MM.1S (cell line): ENCODE data around the gene RHOT2.

Source experiments
- DNase-seq: peaks from one replicate; pipeline ENCODE4 v3.0.0-alpha.2; 2015
- H2AFZ ChIP-seq: fragments of 300-600 bp; sonication (generic); 2 replicates; pipeline ENCODE4 v1.6.0; 2016; ENCODE audit warnings: antibody characterized with exemption, low read length
- H3F3A ChIP-seq: fragments of 300-600 bp; sonication (generic); 2 replicates; pipeline ENCODE4 v1.6.1; 2016; ENCODE audit warnings: mild to moderate bottlenecking, antibody characterized with exemption, low read length, moderate library complexity, mixed read lengths; ENCODE audit not compliant: insufficient read depth
- H3K27ac ChIP-seq: fragments of 300-600 bp; sonication (generic); 2 replicates; pipeline ENCODE4 v1.5.1; 2016; ENCODE audit warnings: mild to moderate bottlenecking, low read length
- H3K27me3 ChIP-seq: fragments of 300-600 bp; sonication (generic); replicated peaks from 2 replicates; pipeline ENCODE4 v1.6.0; 2016; ENCODE audit warnings: low read length; ENCODE audit not compliant: insufficient read depth
- H3K36me3 ChIP-seq: fragments of 300-600 bp; sonication (generic); replicated peaks from 2 replicates; pipeline ENCODE4 v1.6.1; 2016; ENCODE audit warnings: mild to moderate bottlenecking, low read length, mixed read lengths; ENCODE audit not compliant: insufficient read depth
- H3K4me1 ChIP-seq: fragments of 300-600 bp; sonication (generic); 2 replicates; pipeline ENCODE4 v1.6.1; 2016; ENCODE audit warnings: low read length, mixed read lengths
- H3K4me2 ChIP-seq: fragments of 300-600 bp; sonication (generic); 2 replicates; pipeline ENCODE4 v1.6.0; 2016; ENCODE audit warnings: low read depth, low read length
- H3K4me3 ChIP-seq: fragments of 300-600 bp; sonication (generic); 2 replicates; pipeline ENCODE4 v1.5.1; 2016; ENCODE audit warnings: low read length, mixed read lengths
- H3K79me2 ChIP-seq: fragments of 300-600 bp; sonication (generic); 2 replicates; pipeline ENCODE4 v1.6.1; 2016; ENCODE audit warnings: mixed run types, low read length, mixed read lengths
- H3K9ac ChIP-seq: fragments of 300-600 bp; sonication (generic); 2 replicates; pipeline ENCODE4 v1.6.1; 2016; ENCODE audit warnings: low read length, mixed read lengths
- H3K9me2 ChIP-seq: fragments of 300-600 bp; sonication (generic); replicated peaks from 2 replicates; pipeline ENCODE4 v1.6.1; 2016; ENCODE audit warnings: mild to moderate bottlenecking, low read length, mixed read lengths; ENCODE audit not compliant: insufficient read depth
- H3K9me3 ChIP-seq: fragments of 300-600 bp; sonication (generic); replicated peaks from 2 replicates; pipeline ENCODE4 v1.6.1; 2016; ENCODE audit warnings: mild to moderate bottlenecking, low read length, mixed read lengths; ENCODE audit not compliant: insufficient read depth
- H4K20me1 ChIP-seq: fragments of 300-600 bp; sonication (generic); 2 replicates; pipeline ENCODE4 v1.6.1; 2016; ENCODE audit warnings: mild to moderate bottlenecking, low read length, moderate library complexity, mixed read lengths; ENCODE audit not compliant: insufficient read depth
- CTCF ChIP-seq: fragments of 300-600 bp; sonication (generic); IDR thresholded peaks from 2 replicates; pipeline ENCODE4 v1.5.1; 2016; ENCODE audit warnings: antibody characterized with exemption, low read length, mixed read lengths
- EZH2 ChIP-seq: fragments of 300-600 bp; sonication (generic); optimal IDR thresholded peaks from 2 replicates; pipeline ENCODE3; 2017; ENCODE audit warnings: low read depth, mild to moderate bottlenecking, antibody characterized with exemption, low read length, mixed read lengths
- EZH2phosphoT487 ChIP-seq: fragments of 300-600 bp; sonication (generic); IDR thresholded peaks from 2 replicates; pipeline ENCODE4 v1.6.1; 2018; ENCODE audit warnings: antibody characterized with exemption, low read length

Gene RHOT2

GRCh38 chr16:698911-699671 is 31.2 kb downstream of the RHOT2 start:
- DNase-seq, result no peak
- Histone ChIP-seq H4K20me1 (no peaks in the 10 kb centered on the region), H3K79me2 (no peaks in the 10 kb centered on the region), H3K9me3 (no peaks in the 10 kb centered on the region), H3K4me3 (no peak overlapping the region), H3F3A (no peaks in the 10 kb centered on the region), H3K4me2 (no peak overlapping the region), H3K27ac (no peak overlapping the region), H3K36me3 (no peaks in the 10 kb centered on the region), H3K9ac (no peak overlapping the region), H3K9me2 (no peaks in the 10 kb centered on the region), H3K27me3 (peaks cover 82% of the 10 kb centered on the region), H2AFZ (no peak overlapping the region), H3K4me1 (no peaks in the 10 kb centered on the region)
- TF ChIP-seq EZH2 (no peak), CTCF (no peak), EZH2phosphoT487 (no peak)

GRCh38 chr16:700684-701584 is 33.0 kb downstream of the RHOT2 start:
- Histone ChIP-seq H3K4me3 (no peak overlapping the region), H3K4me1 (no peaks in the 10 kb centered on the region), H3K79me2 (no peaks in the 10 kb centered on the region), H3K4me2 (no peak overlapping the region), H3K9me3 (no peaks in the 10 kb centered on the region), H3F3A (no peaks in the 10 kb centered on the region), H3K27me3 (peaks cover 77% of the 10 kb centered on the region), H3K9me2 (no peaks in the 10 kb centered on the region), H2AFZ (no peak overlapping the region), H3K27ac (no peak overlapping the region), H3K9ac (no peak overlapping the region), H4K20me1 (no peaks in the 10 kb centered on the region), H3K36me3 (no peaks in the 10 kb centered on the region)
- TF ChIP-seq EZH2phosphoT487, result no peak
- TF ChIP-seq EZH2, result peak; percentile 56
- DNase-seq, result no peak

GRCh38 chr16:702341-702740 is 34.4 kb downstream of the RHOT2 start:
- Histone ChIP-seq H3F3A (no peaks in the 10 kb centered on the region), H3K9me3 (no peaks in the 10 kb centered on the region), H3K27me3 (peaks cover 82% of the 10 kb centered on the region), H3K4me1 (no peaks in the 10 kb centered on the region), H2AFZ (no peak overlapping the region), H3K27ac (no peak overlapping the region), H4K20me1 (no peaks in the 10 kb centered on the region), H3K4me2 (no peak overlapping the region), H3K79me2 (no peaks in the 10 kb centered on the region), H3K9me2 (no peaks in the 10 kb centered on the region), H3K36me3 (no peaks in the 10 kb centered on the region), H3K4me3 (no peak overlapping the region), H3K9ac (no peak overlapping the region)
- no peak for DNase-seq
- TF ChIP-seq CTCF, result no peak
- TF ChIP-seq EZH2, result no peak
- TF ChIP-seq EZH2phosphoT487, result no peak
